ENCODE results near the gene FLNC.

GRCh38 chr7:128875523-128875948 is 45.3 kb downstream of the FLNC start:
- TF ChIP-seq EZH2 (IDR thresholded peaks at IDR 0.05; ENCODE audit: borderline replicate concordance) (no peak), CTCF (IDR thresholded peaks at IDR 0.05; ENCODE audit: poor library complexity) (no peak)

Measured in hepatocyte (in vitro differentiated cells).